K562 (cell line): Measurements from ENCODE around the gene CDKN2D. TPM values are rescaled to one million over a fixed set of nuclear protein-coding genes. Genes with fewer than 3 reads are reported as not detected.

Experiments used
- ATAC-seq: fragments of 200-7000 bp; cut with Tn5 transposase; 3 replicates; pipeline ENCODE4 v1.9.1; 2020; ENCODE audit warnings: moderate library complexity
- BruUV-seq: library from RNA; stranded (reverse); fragments of 400-500 nt; replicated peaks from 2 replicates; lab custom pipeline; 2021; lab: Mats Ljungman, UMichigan
- CTCF ChIA-PET: fragments of 300-600 bp; formaldehyde crosslinking; extraction: SDS; loops from one replicate; lab custom pipeline; 2021; ENCODE audit warnings: low intra/inter-chr PET ratio; lab: Yijun Ruan, JAX
- POLR2A ChIA-PET: fragments of 300-600, 350-650 bp; sonication (Branson Sonifier 250); formaldehyde crosslinking; extraction: SDS; loops from one replicate; lab custom pipeline; 2021; ENCODE audit warnings: antibody characterized with exemption, inconsistent platforms; lab: Yijun Ruan, JAX
- DNase-seq, 4 experiments: peaks; one replicate each; pipeline versions ENCODE4 v3.0.0 to v3.0.0-alpha.2; 2011 to 2018; ENCODE audit warnings: low spot score in 3 of 4, mixed read lengths in 3 of 4; ENCODE audit errors: extremely low read depth in 1 of 4
- FAIRE-seq: peaks from 2 replicates; lab custom pipeline; 2011; peaks lifted over from hg19 to GRCh38; lab: Jason Lieb, UNC
- H2AFZ ChIP-seq: 2 replicates; pipeline ENCODE4 v1.6.0; 2011; ENCODE audit warnings: low read depth, low read length, control low read depth, inconsistent platforms
- H3K27ac ChIP-seq: fragments of 200-600 bp; 3 replicates; pipeline ENCODE4 v1.8.0; 2011; ENCODE audit warnings: low read depth, mild to moderate bottlenecking, control low read depth, inconsistent platforms, low read length, moderate library complexity, mixed read lengths; ENCODE audit errors: extremely low read depth
- H3K27me3 ChIP-seq, 2 experiments: fragments of 300-600 bp in 1 of 2; 2 replicates in 1 of 2; 3 replicates in 1 of 2; pipeline versions ENCODE4 v1.6.0 to v1.8.0; 2011; ENCODE audit warnings: inconsistent platforms in 2 of 2, low read length in 2 of 2, mild to moderate bottlenecking in 1 of 2, mixed read lengths in 1 of 2, moderate library complexity in 1 of 2; ENCODE audit not compliant: control insufficient read depth in 2 of 2, insufficient read depth in 2 of 2
- H3K36me3 ChIP-seq: fragments of 300-600 bp; 3 replicates; pipeline ENCODE4 v1.8.0; 2011; ENCODE audit warnings: mild to moderate bottlenecking, low read length, inconsistent platforms; ENCODE audit not compliant: control insufficient read depth, insufficient read depth
- H3K4me1 ChIP-seq, 2 experiments: fragments of 200-600 bp in 1 of 2; replicated peaks in 1 of 2; 2 replicates in 1 of 2; 3 replicates in 1 of 2; pipeline versions ENCODE4 v1.5.1 to v1.8.0; 2011; ENCODE audit warnings: inconsistent platforms in 2 of 2, low read length in 2 of 2, mild to moderate bottlenecking in 1 of 2, mixed read lengths in 1 of 2, moderate library complexity in 1 of 2; ENCODE audit not compliant: control insufficient read depth in 2 of 2, insufficient read depth in 2 of 2
- H3K4me2 ChIP-seq: 2 replicates; pipeline ENCODE4 v1.6.1; 2011; ENCODE audit warnings: low read length, control low read depth, inconsistent platforms, mixed read lengths; ENCODE audit not compliant: insufficient read depth
- H3K4me3 ChIP-seq: fragments of 200-600 bp; sonication (generic), shearing (Covaris generic); 2 replicates; pipeline ENCODE4 v1.5.1; 2016; ENCODE audit warnings: control low read depth, inconsistent platforms
- H3K79me2 ChIP-seq: fragments of 200-600 bp; 3 replicates; pipeline ENCODE4 v1.8.0; 2011; ENCODE audit warnings: low read length, inconsistent platforms; ENCODE audit not compliant: control insufficient read depth, insufficient read depth
- H3K9ac ChIP-seq, 2 experiments: 2 replicates each; pipeline versions ENCODE4 v1.6.0 to v1.6.1; 2011; ENCODE audit warnings: low read depth in 2 of 2, low read length in 2 of 2, control low read depth in 1 of 2, inconsistent platforms in 1 of 2, mild to moderate bottlenecking in 1 of 2, mixed read lengths in 1 of 2; ENCODE audit not compliant: insufficient read depth in 1 of 2
- H3K9me1 ChIP-seq: one replicate; pipeline ENCODE4 v1.6.0; 2011; ENCODE audit warnings: inconsistent platforms, mild to moderate bottlenecking, low read length, moderate library complexity; ENCODE audit not compliant: control insufficient read depth, insufficient read depth
- H3K9me3 ChIP-seq: replicated peaks from 2 replicates; pipeline ENCODE4 v1.5.1; 2011; ENCODE audit warnings: low read depth, low read length, inconsistent platforms; ENCODE audit not compliant: control insufficient read depth, insufficient read depth
- H4K20me1 ChIP-seq: replicated peaks from 2 replicates; pipeline ENCODE4 v1.6.1; 2011; ENCODE audit warnings: low read length, inconsistent platforms, mixed read lengths; ENCODE audit not compliant: control insufficient read depth, insufficient read depth
- HMGN3 ChIP-seq: IDR thresholded peaks from 2 replicates; pipeline ENCODE4 v1.6.1; 2011; ENCODE audit warnings: borderline replicate concordance, low read depth, mild to moderate bottlenecking, mixed read lengths, low read length; ENCODE audit not compliant: insufficient read length; ENCODE audit errors: extremely low read depth
- NR2C1 ChIP-seq, 2 experiments: fragments of 450-650 bp; IDR thresholded peaks; 2 replicates each; pipeline ENCODE4 v1.6.1; 2017; ENCODE audit warnings: mild to moderate bottlenecking in 2 of 2, antibody characterized with exemption in 1 of 2, inconsistent platforms in 1 of 2, missing compliant biosample characterization in 1 of 2, missing genetic modification characterization in 1 of 2
- RCOR1 ChIP-seq, 2 experiments: IDR thresholded peaks; 2 replicates each; pipeline ENCODE4 v1.6.1; 2012; ENCODE audit warnings: low read depth in 2 of 2, low read length in 2 of 2, borderline replicate concordance in 1 of 2, improper control_type of control experiment in 1 of 2
- ZBTB7A ChIP-seq: IDR thresholded peaks from 2 replicates; pipeline ENCODE4 v1.6.1; 2011; ENCODE audit warnings: low read depth, mild to moderate bottlenecking, low read length, moderate library complexity, borderline replicate concordance; ENCODE audit not compliant: control insufficient read depth
- ZFPM2 ChIP-seq: fragments of 250-450 bp; sonication (Bioruptor Pico); IDR thresholded peaks from 2 replicates; pipeline ENCODE4 v1.5.1; 2022; ENCODE audit warnings: mild to moderate bottlenecking
- ZFX ChIP-seq: sonication (generic); formaldehyde crosslinking; IDR thresholded peaks from 2 replicates; pipeline ENCODE4 v1.8.0; 2022; ENCODE audit warnings: mild to moderate bottlenecking, missing genetic modification reagents, moderate library complexity
- ZNF253 ChIP-seq: fragments of 250-450 bp; sonication (Bioruptor Pico); conservative IDR thresholded peaks from 2 replicates; pipeline ENCODE4 v1.6.1; 2021; ENCODE audit warnings: mild to moderate bottlenecking
- WGBS: fragments of 100-300 bp; shearing (Covaris generic); methylation state at CpG from one replicate; pipeline ENCODE4 v1.1.6; 2016; ENCODE audit warnings: low coverage, mixed read lengths; ENCODE audit not compliant: insufficient coverage; ENCODE audit errors: missing lambda C conversion rate; 5-methylcytosine and 5-hydroxymethylcytosine counted together
- in situ Hi-C: fragments of 300-500 bp; cut with MboI; formaldehyde crosslinking; loops from 4 replicates; pipeline ENCODE4 v1.15.0; 2018; ENCODE audit warnings: inconsistent platforms, mixed read lengths
- intact Hi-C: fragments of 100-400 bp; cut with micrococcal nuclease; formaldehyde crosslinking; loops from 2 replicates; pipeline ENCODE4 v1.14.2; 2022
- polyA plus RNA-seq, 8 experiments: library from polyadenylated mRNA; depleted of rRNA in 4 of 8; stranded (reverse) in 5 of 8; unstranded in 3 of 8; fragments of >200 nt; fragmentation: Nextera tagmentation in 2 of 8; fragmentation: Illumina TruSeq in 1 of 8; extraction: Ambion mirVana in 2 of 8; extraction: Trizol in 1 of 8; gene quantifications; 2 replicates each; pipeline versions ENCODE4 v1.2.1 to v1.2.3, GENCODE V29; 2011 to 2014; ENCODE audit warnings: inconsistent platforms in 1 of 8, missing spikeins in 1 of 8
- total RNA-seq, 7 experiments: library from RNA; depleted of rRNA in 6 of 7; stranded (reverse); fragments of >200 nt in 6 of 7; fragmentation: Illumina TruSeq in 2 of 7; extraction: Trizol in 2 of 7; gene quantifications; 2 replicates each; pipeline versions ENCODE4 v1.2.1 to v1.2.3, GENCODE V29; 2011 to 2021; ENCODE audit warnings: low replicate concordance in 1 of 7
- TF ChIP-seq, protein P1 (sequence below): fragments of 450-650 bp; formaldehyde crosslinking; IDR thresholded peaks from 2 replicates; pipeline ENCODE4 v1.4.0; 2022; ENCODE audit warnings: missing genetic modification characterization
- TF ChIP-seq, protein P2 (sequence below), 2 experiments: fragments of 450-650 bp; IDR thresholded peaks; 2 replicates each; pipeline ENCODE4 v1.6.1; 2018; ENCODE audit warnings: mild to moderate bottlenecking in 2 of 2, low read depth in 1 of 2; ENCODE audit not compliant: partially characterized antibody in 2 of 2
- TF ChIP-seq, protein P3 (sequence below): IDR thresholded peaks from 2 replicates; pipeline ENCODE4 v1.6.1; 2011; ENCODE audit warnings: borderline replicate concordance, low read depth, mild to moderate bottlenecking, moderate library complexity, low read length; ENCODE audit not compliant: insufficient read depth, poor library complexity, severe bottlenecking

Gene CDKN2D
- total and polyA plus RNA-seq, 9 of the 15 experiments (the other 6 are each of a cell fraction or from before 2014, with no cell fraction given) = 0.41 to 8.2 (median 3.7) TPM

DNA sequence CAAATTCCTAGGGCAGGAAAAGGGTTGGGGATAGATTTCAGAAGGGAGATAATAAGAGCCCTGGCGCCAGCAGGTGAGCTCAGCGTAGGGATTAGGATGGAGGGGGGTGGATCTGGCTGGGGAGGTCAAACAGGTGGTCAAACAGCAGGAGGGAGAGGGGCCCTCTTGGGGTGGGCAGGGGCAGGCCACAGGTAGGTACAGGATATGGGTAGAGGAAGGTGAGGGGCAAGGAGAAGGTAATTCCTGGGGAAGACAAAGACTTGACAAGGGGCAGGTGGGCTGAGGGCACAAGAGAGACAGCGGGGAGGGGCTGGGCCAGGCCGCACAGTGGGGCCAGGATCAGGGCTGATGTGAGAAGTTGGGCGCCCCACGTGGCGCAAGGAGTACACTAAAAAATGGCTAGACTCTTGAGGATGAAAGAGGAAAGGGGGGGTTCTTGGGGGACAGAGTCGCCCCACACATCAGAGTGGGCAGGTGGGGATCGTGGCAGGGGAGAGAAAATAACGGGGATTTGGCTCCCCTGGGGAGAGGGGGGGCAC is 3.7 kb downstream of the CDKN2D start:
- Histone ChIP-seq H3K9me3 (no peaks in the 10 kb centered on the region), H3K9me1 (peaks cover 2% of the 10 kb centered on the region), H3K27ac (peak overlapping the region; percentile 90), H3K9ac (peak overlapping the region; percentile 92 to 98), H3K4me3 (peak overlapping the region; percentile 83), H3K4me1 (peaks cover 29 to 47% of the 10 kb centered on the region in 2 experiments), H3K79me2 (peaks cover 28% of the 10 kb centered on the region), H3K27me3 (no peaks in the 10 kb centered on the region), H2AFZ (peak overlapping the region; percentile 88), H3K36me3 (peaks cover 34% of the 10 kb centered on the region; the same call in 2 of the 3 replicates), H4K20me1 (no peaks in the 10 kb centered on the region), H3K4me2 (peak overlapping the region; percentile 88)
- ATAC-seq = peak; percentile 56
- peak; percentile 79 for FAIRE-seq
- BruUV-seq = no TSS peak
- intact Hi-C loops = loop anchor here (1.0 to 5.0 kb wide), 3 partner anchors 22 to 88 kb away; partner anchors contain the start of genes ATG4D and ILF3
- POLR2A ChIA-PET = interaction anchor here (0.6 to 2.1 kb wide), 4 partner anchors 9 to 48 kb away, joined by 3 to 14 read pairs (median 6); partner anchors contain the start of gene S1PR5
- WGBS = 4% methylated on average over 10 of the region's 10 CpGs
- peak; percentile 75 to 84 (median 77) for DNase-seq
- CTCF ChIA-PET = interaction anchor here (0.6 to 2.1 kb wide), 2 partner anchors 24 to 74 kb away, joined by 3 to 4 read pairs; no protein-coding TSS in a partner anchor
- in situ Hi-C loops = no loop called here
- TF ChIP-seq ZNF253 (CRISPR knock-in tag) (no peak), RCOR1 (IDR thresholded peaks at IDR 0.05; ENCODE audit: borderline replicate concordance in 1 of 2, low read depth in 2 of 2, low read length in 2 of 2) (0 out of 4 replicates have a peak, but pooled peaks of 1 of the 2 experiments have one; percentile 7), ZFX (CRISPR knock-in tag) (peak; percentile 34; the same call in 1 of the 2 replicates), HMGN3 (no peak), ZBTB7A (peak; percentile 68), ZFPM2 (no peak), NR2C1 (IDR thresholded peaks at IDR 0.05) (0 out of 2 replicates have a peak, but pooled peaks have one; percentile 23), NR2C1 (tag; IDR thresholded peaks at IDR 0.05) (no peak)
- TF ChIP-seq, protein P1, sequence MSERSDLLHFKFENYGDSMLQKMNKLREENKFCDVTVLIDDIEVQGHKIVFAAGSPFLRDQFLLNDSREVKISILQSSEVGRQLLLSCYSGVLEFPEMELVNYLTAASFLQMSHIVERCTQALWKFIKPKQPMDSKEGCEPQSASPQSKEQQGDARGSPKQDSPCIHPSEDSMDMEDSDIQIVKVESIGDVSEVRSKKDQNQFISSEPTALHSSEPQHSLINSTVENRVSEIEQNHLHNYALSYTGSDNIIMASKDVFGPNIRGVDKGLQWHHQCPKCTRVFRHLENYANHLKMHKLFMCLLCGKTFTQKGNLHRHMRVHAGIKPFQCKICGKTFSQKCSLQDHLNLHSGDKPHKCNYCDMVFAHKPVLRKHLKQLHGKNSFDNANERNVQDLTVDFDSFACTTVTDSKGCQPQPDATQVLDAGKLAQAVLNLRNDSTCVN (CRISPR knock-in tag) = peak; percentile 65; the same call in 1 of the 2 replicates
- TF ChIP-seq, protein P2, sequence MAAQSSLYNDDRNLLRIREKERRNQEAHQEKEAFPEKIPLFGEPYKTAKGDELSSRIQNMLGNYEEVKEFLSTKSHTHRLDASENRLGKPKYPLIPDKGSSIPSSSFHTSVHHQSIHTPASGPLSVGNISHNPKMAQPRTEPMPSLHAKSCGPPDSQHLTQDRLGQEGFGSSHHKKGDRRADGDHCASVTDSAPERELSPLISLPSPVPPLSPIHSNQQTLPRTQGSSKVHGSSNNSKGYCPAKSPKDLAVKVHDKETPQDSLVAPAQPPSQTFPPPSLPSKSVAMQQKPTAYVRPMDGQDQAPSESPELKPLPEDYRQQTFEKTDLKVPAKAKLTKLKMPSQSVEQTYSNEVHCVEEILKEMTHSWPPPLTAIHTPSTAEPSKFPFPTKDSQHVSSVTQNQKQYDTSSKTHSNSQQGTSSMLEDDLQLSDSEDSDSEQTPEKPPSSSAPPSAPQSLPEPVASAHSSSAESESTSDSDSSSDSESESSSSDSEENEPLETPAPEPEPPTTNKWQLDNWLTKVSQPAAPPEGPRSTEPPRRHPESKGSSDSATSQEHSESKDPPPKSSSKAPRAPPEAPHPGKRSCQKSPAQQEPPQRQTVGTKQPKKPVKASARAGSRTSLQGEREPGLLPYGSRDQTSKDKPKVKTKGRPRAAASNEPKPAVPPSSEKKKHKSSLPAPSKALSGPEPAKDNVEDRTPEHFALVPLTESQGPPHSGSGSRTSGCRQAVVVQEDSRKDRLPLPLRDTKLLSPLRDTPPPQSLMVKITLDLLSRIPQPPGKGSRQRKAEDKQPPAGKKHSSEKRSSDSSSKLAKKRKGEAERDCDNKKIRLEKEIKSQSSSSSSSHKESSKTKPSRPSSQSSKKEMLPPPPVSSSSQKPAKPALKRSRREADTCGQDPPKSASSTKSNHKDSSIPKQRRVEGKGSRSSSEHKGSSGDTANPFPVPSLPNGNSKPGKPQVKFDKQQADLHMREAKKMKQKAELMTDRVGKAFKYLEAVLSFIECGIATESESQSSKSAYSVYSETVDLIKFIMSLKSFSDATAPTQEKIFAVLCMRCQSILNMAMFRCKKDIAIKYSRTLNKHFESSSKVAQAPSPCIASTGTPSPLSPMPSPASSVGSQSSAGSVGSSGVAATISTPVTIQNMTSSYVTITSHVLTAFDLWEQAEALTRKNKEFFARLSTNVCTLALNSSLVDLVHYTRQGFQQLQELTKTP (IDR thresholded peaks at IDR 0.05; ENCODE audit: low read depth in 1 of 2, partially characterized antibody in 2 of 2) = peak in 1 of 2 experiments; percentile 30
- TF ChIP-seq, protein P3, sequence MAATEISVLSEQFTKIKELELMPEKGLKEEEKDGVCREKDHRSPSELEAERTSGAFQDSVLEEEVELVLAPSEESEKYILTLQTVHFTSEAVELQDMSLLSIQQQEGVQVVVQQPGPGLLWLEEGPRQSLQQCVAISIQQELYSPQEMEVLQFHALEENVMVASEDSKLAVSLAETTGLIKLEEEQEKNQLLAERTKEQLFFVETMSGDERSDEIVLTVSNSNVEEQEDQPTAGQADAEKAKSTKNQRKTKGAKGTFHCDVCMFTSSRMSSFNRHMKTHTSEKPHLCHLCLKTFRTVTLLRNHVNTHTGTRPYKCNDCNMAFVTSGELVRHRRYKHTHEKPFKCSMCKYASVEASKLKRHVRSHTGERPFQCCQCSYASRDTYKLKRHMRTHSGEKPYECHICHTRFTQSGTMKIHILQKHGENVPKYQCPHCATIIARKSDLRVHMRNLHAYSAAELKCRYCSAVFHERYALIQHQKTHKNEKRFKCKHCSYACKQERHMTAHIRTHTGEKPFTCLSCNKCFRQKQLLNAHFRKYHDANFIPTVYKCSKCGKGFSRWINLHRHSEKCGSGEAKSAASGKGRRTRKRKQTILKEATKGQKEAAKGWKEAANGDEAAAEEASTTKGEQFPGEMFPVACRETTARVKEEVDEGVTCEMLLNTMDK = peak; percentile 89
